ENCODE measurements around the gene SHC2. TPM values are rescaled to one million over a fixed set of nuclear protein-coding genes. Genes with fewer than 3 reads are reported as not detected.

SHC2 gene
- total RNA-seq, 8 experiments from 2014 or later = 4.6 to 57.6 (median 33.0) TPM

DNA sequence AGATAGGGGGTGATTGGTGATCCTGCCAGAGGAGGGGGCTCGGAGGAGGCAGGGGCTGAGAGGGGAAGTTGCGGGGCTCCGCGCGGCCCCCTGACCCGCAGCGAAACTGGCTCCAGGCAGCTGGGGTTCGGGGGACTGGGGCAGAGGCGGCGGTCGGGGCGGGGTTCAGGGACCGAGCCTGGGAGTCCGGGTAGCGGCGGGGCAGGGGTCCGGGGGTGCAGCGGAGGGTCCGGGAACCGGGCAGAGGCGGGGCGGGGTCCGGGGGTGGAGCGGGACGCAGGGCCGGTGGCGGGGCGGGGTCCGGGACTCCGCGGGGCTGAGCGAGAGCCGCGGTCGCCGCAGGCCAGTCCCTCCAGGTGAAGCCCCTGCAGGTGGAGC, 36.6 kb upstream of the SHC2 start:
- peaks cover 6 to 11% of the 10 kb centered on the region in 2 donors for H3K4me1 ChIP-seq (replicated peaks in 1 of 2)
- in situ Hi-C loops (cut with MboI; ENCODE audit: low pct_unique_long_range_greater_than_20kb in 2 of 9, low sequenced_read_pairs in 9 of 9, unreplicated experiment in 9 of 9) = no loop called here
- peak in 4 of 8 experiments; percentile 8 to 40 (median 25) for ATAC-seq (replicated peaks in 6 of 8)
- no CpG with 5 or more reads among the region's 36 CpGs for WGBS, 10 experiments
- no peak overlapping the region for H3K27ac ChIP-seq
- H3K4me3 ChIP-seq = peak overlapping the region; percentile 8 to 29 (median 19)

DNA sequence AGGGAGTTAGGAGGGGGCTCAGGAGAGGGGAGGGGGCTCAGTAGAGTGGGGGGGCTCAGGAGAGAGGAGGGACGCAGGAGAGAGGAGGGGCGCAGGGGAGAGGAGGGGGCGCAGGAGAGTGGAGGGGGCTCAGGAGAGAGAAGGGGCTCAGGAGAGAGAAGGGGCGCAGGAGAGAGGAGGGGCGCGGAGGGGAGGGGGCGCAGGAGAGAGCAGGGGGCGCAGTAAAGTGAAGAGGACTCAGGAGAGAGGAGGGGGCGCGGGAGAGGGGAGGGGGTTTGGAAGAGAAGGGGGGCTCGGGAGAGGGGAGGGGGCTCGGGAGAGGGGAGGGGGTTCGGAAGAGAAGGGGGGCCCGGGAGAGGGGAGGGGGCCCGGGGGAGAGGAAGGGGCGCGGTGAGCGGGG, 36.2 kb upstream of the SHC2 start:
- H3K4me1 ChIP-seq (replicated peaks in 1 of 2) = peaks cover 6 to 11% of the 10 kb centered on the region in 2 donors
- ATAC-seq (replicated peaks in 6 of 8) = no peak
- no peak overlapping the region for H3K27ac ChIP-seq
- H3K4me3 ChIP-seq = peak overlapping the region in 1 of 5 donors; percentile 23
- in situ Hi-C loops (cut with MboI; ENCODE audit: low pct_unique_long_range_greater_than_20kb in 2 of 9, low sequenced_read_pairs in 9 of 9, unreplicated experiment in 9 of 9) = no loop called here
- WGBS, 10 experiments = no CpG with 5 or more reads among the region's 18 CpGs

DNA sequence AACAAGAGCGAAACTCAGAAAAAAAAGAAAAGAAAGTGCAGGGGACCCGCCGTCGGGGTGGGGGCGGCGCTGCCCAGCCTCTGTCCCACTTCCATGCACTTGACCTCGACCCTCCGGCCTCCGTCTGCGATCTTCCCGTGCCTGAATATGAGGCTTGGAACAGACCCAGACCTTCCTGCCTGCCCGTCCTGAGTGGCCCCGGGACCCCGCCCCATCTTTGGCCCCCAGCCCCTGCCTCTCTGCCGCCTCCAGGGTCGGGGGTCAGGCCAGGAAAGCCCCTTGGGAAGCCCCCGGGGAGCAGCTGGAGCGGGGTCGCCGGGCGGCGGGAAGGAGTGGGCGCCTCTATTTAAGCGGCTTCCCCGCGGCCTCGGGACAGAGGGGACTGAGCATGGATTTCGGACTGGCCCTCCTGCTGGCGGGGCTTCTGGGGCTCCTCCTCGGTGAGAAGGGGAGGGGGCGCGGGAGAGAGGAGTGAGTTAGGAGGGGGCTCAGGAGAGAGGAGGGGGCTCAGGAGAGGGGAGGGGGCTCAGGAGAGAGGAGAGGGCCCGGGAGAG, 35.4 kb upstream of the SHC2 start, which contains the start of gene MADCAM1:
Gene MADCAM1 (plus strand): TSS at position 375 of the 554 bp plus-strand sequence. CDS start 14 bp downstream, at position 389.
- H3K4me1 ChIP-seq (replicated peaks in 1 of 2) = peaks cover 7 to 13% of the 10 kb centered on the region in 2 donors
- no peak within 1 kb of the TSS for H3K27ac ChIP-seq
- ATAC-seq (replicated peaks in 6 of 8) = no peak
- WGBS, 10 experiments = 0 to 20% methylated on average over 1 to 2 of the region's 33 CpGs; no CpG with 5 or more reads in 8 of the 10 experiments
- peak within 1 kb of the TSS in 4 of 5 donors; percentile 8 to 29 (median 21) for H3K4me3 ChIP-seq
- in situ Hi-C loops (cut with MboI; ENCODE audit: low pct_unique_long_range_greater_than_20kb in 2 of 9, low sequenced_read_pairs in 9 of 9, unreplicated experiment in 9 of 9) = no loop called here

DNA sequence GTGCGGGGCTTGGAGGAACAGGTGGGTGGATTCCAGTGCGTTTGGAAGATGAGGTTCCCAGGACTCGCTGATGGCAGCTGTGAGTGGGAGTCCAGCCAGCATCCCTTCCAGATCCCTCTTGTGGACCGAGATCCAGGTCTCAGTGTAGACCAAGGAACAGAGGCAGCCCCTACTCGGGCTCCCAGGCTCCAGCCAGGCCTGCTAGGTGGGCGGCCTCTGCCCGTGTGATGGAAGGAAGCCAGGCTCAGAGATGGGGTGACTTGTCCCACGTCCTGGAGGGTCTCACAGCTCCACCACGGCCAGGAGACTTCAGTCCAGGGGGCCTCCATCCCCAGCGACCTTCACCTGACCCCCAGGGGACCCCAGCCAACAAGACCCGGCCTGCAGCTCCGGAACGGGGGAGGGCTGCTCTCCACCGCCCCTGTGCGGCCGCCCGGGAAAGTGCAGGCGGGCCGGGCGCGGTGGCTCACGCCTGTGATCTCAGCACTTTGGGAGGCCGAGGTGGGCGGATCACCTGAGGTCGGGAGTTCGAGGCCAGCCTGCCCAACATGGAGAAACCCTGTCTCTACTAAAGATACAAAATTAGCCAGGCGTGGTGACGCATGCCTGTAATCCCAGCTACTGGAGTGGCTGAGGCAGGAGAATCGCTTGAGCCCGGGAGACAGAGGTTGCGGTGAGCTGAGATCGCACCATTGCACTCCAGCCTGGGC, 34.7 kb upstream of the SHC2 start:
- ATAC-seq (replicated peaks in 6 of 8) = peak; percentile 5 to 60 (median 28)
- in situ Hi-C loops (cut with MboI; ENCODE audit: low pct_unique_long_range_greater_than_20kb in 2 of 9, low sequenced_read_pairs in 9 of 9, unreplicated experiment in 9 of 9) = no loop called here
- Histone ChIP-seq H3K4me1 (replicated peaks in 1 of 2) (peaks cover 10 to 16% of the 10 kb centered on the region in 2 donors), H3K27ac (no peak overlapping the region), H3K4me3 (no peak overlapping the region)
- WGBS, 10 experiments = 2 to 50% (median 33%) methylated on average over 2 to 14 of the region's 32 CpGs; no CpG with 5 or more reads in 6 of the 10 experiments

DNA sequence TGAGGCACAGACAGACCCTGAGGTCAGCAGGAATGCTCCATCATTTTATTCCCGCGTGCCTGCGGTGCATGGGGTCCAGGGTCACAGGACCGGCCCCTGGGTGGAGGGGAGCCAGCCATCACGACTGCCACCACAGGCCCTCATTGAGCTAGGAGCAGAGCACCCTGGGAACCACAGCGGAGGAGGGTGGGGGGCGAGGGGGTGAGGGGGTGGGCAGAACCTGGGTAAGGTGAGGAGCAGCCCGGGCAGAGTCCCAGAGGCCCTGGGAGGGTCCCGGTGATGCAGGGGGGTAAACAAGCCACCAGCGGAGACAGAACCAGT, 34.2 kb upstream of the SHC2 start:
- in situ Hi-C loops (cut with MboI; ENCODE audit: low pct_unique_long_range_greater_than_20kb in 2 of 9, low sequenced_read_pairs in 9 of 9, unreplicated experiment in 9 of 9) = no loop called here
- H3K4me1 ChIP-seq (replicated peaks in 1 of 2) = peaks cover 13 to 17% of the 10 kb centered on the region in 2 donors
- H3K27ac ChIP-seq = no peak overlapping the region
- H3K4me3 ChIP-seq = no peak overlapping the region
- no CpG with 5 or more reads among the region's 10 CpGs for WGBS, 10 experiments
- peak in 1 of 8 experiments; percentile 1 for ATAC-seq (replicated peaks in 6 of 8)

DNA sequence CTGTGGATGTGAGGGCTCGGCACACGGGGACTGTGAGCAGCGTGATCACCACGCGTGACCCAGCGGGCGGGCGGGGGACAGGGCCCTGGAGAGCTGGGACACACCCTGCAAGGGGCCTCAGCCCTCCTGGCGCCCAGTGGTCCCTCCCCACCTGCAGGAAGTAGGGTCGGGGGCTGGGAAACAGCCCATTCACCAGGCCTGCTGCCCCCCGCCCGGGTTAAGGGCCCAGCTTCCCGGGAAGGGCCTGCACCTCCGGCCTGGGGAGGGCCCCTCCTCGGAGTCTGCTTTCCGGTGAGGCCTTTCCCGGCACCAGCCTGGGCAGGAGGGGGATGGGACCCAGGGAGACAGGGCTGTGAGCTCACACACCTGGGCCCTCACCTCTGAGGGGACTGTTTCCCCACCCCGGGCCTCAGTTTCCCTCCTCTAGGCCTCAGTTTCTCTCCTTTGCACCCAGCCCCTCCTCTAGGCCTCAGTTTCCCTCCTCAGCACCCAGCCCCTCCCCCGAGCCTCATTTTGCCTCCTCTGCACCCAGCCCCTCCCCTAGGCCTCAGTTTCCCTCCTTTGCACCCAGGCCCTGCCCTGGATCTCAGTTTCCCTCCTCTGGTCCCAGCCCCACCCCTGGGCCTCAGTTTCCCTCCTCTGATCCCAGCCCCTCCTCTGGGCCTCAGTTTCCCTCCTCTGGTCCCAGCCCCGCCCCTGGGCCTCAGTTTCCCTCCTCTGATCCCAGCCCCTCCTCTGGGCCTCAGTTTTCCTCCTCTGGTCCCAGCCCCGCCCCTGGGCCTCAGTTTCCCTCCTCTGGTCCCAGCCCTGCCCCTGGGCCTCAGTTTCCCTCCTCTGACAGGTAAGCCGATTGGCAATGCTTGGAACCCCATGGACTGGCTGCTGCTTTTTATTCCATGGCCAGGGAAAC, 33.6 kb upstream of the SHC2 start:
- WGBS, 10 experiments = 0 to 70% (median 34%) methylated on average over 1 to 11 of the region's 22 CpGs; no CpG with 5 or more reads in 6 of the 10 experiments
- ATAC-seq (replicated peaks in 6 of 8) = peak in 1 of 8 experiments; percentile 34
- H3K4me1 ChIP-seq (replicated peaks in 1 of 2) = peaks cover 18 to 23% of the 10 kb centered on the region in 2 donors
- in situ Hi-C loops (cut with MboI; ENCODE audit: low pct_unique_long_range_greater_than_20kb in 2 of 9, low sequenced_read_pairs in 9 of 9, unreplicated experiment in 9 of 9) = no loop called here
- H3K27ac ChIP-seq = no peak overlapping the region
- H3K4me3 ChIP-seq = no peak overlapping the region

DNA sequence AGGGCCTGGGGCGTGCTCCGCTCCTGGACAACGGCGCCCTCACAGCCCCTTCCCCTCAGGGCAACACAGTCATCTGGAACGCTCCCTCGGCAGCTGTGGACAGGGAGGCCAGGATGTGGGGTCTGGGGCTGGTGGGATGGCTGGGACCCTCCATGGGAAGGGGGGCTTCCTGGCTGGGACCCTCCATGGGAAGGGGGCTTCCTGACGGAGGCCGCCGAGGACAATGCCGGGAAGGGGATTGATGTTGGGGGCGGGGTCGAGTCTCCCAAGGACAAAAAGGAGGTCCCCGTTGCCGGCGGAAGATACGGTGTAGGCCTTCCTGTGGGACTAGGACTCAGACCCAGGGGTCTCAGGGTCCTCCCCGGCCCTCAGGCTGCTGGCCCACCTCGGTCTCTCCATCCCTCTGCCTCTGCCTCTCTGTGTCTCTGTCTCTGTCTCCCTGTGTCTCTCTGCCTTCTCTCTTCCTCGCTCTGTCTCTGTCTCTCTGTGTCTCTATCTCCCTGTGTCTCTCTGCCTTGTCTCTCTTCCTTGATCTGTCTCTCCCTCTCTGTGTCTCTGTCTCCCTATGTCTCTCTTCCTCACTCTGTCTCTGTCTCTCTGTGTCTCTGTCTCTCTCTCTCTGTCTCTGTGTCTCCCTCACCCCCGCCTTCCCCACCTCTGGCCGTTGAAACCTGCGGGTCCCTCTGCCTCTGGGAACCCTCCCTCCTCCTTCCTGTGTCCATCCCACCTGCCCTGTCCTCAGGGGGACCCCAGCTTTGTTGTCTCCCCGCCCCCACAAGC, 32.7 kb upstream of the SHC2 start:
- 64 to 82% (median 80%) methylated on average over 1 to 10 of the region's 23 CpGs; no CpG with 5 or more reads in 5 of the 10 experiments for WGBS, 10 experiments
- in situ Hi-C loops (cut with MboI; ENCODE audit: low pct_unique_long_range_greater_than_20kb in 2 of 9, low sequenced_read_pairs in 9 of 9, unreplicated experiment in 9 of 9) = no loop called here
- H3K4me1 ChIP-seq (replicated peaks in 1 of 2) = peaks cover 18 to 23% of the 10 kb centered on the region in 2 donors
- no peak overlapping the region for H3K4me3 ChIP-seq
- H3K27ac ChIP-seq = no peak overlapping the region
- ATAC-seq (replicated peaks in 6 of 8) = no peak

DNA sequence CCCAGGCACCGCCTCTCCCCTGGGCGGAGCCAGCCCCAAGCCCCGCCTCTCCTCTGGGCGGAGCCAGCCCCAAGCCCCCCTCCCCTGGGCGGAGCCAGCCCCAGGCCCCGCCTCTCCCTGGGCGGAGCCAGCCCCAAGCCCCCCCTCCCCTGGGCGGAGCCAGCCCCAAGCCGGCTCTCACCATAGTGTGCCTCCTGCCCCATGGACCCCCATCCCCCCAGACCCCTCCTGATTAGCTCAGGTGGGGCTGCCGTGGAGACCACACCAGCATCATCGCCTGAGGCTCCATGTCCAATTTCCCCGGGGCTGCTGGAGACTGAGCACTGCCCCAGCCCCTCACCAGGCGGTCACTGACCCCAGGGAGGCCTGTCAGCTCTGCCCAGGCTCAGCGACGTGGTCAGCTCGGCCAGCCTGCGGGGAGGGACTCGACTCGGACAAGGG, 31.3 kb upstream of the SHC2 start:
- in situ Hi-C loops (cut with MboI; ENCODE audit: low pct_unique_long_range_greater_than_20kb in 2 of 9, low sequenced_read_pairs in 9 of 9, unreplicated experiment in 9 of 9) = no loop called here
- 40% methylated on average over 2 of the region's 19 CpGs; no CpG with 5 or more reads in 9 of the 10 experiments for WGBS, 10 experiments
- no peak overlapping the region for H3K4me3 ChIP-seq
- H3K4me1 ChIP-seq (replicated peaks in 1 of 2) = peaks cover 15 to 16% of the 10 kb centered on the region in 2 donors
- no peak overlapping the region for H3K27ac ChIP-seq
- no peak for ATAC-seq (replicated peaks in 6 of 8)

DNA sequence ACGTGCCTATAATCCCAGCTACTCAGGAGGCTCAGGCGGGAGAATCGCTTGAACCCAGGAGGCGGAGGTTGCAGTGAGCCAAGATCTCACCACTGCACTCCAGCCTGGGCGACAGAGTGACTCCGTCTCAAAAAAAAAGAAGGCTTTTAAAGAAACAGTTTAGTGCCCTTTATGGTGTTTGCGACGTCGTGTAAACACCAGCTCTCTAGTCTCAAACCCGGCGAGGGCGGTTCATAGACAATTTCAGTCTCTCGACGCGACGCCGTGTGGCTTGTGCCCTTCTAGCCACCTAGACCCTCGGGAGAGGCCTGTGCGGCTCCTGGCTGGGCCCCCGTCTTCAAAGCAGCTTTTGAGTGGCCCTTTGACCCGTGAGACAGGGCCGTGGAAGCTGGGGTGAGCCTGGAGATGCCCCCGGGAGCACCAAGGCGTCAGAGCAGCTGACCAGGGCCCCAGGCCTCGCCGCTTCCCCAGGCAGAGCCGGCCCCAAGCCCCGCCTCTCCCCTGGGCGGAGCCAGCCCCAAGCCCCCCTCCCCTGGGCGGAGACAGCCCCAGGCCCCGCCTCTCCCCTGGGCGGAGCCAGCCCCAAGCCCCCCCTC, 30.4 kb upstream of the SHC2 start:
- in situ Hi-C loops (cut with MboI; ENCODE audit: low pct_unique_long_range_greater_than_20kb in 2 of 9, low sequenced_read_pairs in 9 of 9, unreplicated experiment in 9 of 9) = no loop called here
- H3K27ac ChIP-seq = peak overlapping the region in 1 of 2 donors; percentile 53
- peak in 1 of 8 experiments; percentile 12 for ATAC-seq (replicated peaks in 6 of 8)
- 26 to 98% (median 83%) methylated on average over 4 to 17 of the region's 32 CpGs; no CpG with 5 or more reads in 2 of the 10 experiments for WGBS, 10 experiments
- H3K4me1 ChIP-seq (replicated peaks in 1 of 2) = peaks cover 17 to 18% of the 10 kb centered on the region in 2 donors
- H3K4me3 ChIP-seq = peak overlapping the region in 1 of 5 donors; percentile 11

DNA sequence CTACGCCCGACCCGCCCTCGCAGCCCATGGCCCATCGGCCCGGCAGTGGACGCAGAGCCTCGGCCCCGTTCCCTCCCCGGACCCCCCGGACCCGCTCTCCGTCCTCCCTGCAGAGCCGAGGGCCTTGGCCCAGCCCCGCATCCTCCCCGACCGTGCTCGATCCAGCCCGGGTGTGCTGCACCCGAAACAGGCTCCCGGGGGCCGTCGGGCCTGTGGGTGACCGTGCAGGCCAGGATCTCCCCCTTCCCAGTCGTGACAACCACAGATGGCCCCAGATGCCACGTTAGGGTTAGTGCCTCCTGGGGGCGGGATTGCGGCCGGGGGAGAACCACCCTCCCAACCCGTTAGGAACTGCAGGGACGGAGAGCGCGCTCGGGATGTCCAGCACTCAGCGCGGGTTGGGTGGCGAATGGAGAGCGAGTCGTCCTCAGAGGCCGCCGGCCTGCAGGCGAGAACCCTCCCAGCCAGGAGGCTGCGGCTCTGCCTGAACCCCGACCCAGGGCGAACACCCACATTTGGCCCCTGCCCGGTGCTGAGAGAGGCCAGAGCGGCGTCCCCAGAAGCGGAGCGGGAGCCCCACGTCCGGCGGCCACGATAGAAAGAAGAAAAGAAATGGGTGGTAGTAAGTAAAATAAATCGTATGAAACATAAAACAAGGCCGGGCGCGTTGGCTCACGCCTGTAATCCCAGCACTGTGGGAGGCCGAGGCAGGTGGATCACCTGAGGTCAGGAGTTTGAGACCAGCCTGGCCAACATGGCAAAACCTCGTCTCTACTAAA, 28.8 kb upstream of the SHC2 start:
- WGBS, 10 experiments = 0 to 56% (median 16%) methylated on average over 1 to 15 of the region's 61 CpGs; no CpG with 5 or more reads in 6 of the 10 experiments
- in situ Hi-C loops (cut with MboI; ENCODE audit: low pct_unique_long_range_greater_than_20kb in 2 of 9, low sequenced_read_pairs in 9 of 9, unreplicated experiment in 9 of 9) = no loop called here
- peak; percentile 25 to 49 (median 37) for ATAC-seq (replicated peaks in 6 of 8)
- Histone ChIP-seq H3K27ac (peak overlapping the region; percentile 89 to 92), H3K4me1 (replicated peaks in 1 of 2) (peaks cover 30% of the 10 kb centered on the region in 2 donors), H3K4me3 (peak overlapping the region; percentile 62 to 91 (median 72))

DNA sequence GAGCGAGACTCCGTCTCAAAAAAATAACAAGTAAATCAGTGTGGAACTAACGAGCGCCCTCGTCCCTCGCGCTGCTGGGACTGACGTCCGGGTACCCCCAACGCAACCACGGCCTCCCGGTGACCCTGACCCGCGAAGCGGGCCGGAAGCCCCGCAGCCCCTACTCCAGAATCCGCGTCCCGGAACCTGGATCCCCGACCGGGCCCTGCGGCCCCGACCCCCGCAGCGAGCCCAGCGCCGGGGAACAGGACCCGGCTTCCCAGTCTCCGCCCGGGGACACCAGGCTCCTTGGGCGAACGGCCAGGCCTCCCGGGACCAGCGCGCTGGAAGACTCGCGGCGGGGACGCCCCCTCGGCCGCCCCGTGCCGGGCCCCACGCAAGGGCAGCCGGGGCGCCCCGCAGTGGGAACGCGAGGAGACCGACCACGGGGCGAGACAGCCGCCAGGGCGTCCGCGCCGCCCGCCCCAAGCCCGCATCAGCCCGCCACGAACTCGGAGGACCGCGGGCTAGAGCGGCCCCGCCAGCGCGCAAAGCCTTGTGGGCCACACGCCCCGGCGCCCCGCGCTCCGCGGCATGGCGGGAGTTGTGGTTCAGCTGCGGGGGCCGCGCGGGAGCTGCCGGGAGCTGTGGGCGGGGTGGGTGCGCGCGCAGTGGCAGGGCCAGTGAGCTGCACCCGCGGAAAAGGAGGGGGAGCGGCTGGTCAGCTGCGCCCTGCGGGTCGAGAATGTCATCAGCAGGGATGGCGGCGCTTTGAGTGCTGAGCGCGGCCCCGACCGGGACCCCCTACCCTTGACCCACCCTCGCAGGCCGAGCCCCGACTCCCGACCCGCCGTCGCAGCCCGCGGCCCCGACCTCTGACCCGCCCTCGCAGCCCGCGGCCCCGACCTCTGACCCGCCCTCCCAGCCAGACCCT, 27.9 kb upstream of the SHC2 start:
- 4% methylated on average over 5 of the region's 114 CpGs; no CpG with 5 or more reads in 9 of the 10 experiments for WGBS, 10 experiments
- in situ Hi-C loops (cut with MboI; ENCODE audit: low pct_unique_long_range_greater_than_20kb in 2 of 9, low sequenced_read_pairs in 9 of 9, unreplicated experiment in 9 of 9) = no loop called here
- Histone ChIP-seq H3K4me3 (peak overlapping the region; percentile 62 to 91 (median 72)), H3K4me1 (replicated peaks in 1 of 2) (peaks cover 30% of the 10 kb centered on the region in 2 donors), H3K27ac (peak overlapping the region; percentile 89 to 92)
- ATAC-seq (replicated peaks in 6 of 8) = peak; percentile 77 to 95 (median 88)

Data from motor neuron (in vitro differentiated cells).